ENCODE data around the gene XPO4.

- TF ChIP-seq CTCF (IDR thresholded peaks at IDR 0.05) = no peak
- TF ChIP-seq POLR2A (IDR thresholded peaks at IDR 0.05) = no peak
Measured at GRCh38 chr13:20851844-20852402, 50.6 kb downstream of the XPO4 start.

Measured in heart left ventricle (tissue), 13 donors.